ENCODE results near the gene NIT1.

The NIT1 gene

DNA sequence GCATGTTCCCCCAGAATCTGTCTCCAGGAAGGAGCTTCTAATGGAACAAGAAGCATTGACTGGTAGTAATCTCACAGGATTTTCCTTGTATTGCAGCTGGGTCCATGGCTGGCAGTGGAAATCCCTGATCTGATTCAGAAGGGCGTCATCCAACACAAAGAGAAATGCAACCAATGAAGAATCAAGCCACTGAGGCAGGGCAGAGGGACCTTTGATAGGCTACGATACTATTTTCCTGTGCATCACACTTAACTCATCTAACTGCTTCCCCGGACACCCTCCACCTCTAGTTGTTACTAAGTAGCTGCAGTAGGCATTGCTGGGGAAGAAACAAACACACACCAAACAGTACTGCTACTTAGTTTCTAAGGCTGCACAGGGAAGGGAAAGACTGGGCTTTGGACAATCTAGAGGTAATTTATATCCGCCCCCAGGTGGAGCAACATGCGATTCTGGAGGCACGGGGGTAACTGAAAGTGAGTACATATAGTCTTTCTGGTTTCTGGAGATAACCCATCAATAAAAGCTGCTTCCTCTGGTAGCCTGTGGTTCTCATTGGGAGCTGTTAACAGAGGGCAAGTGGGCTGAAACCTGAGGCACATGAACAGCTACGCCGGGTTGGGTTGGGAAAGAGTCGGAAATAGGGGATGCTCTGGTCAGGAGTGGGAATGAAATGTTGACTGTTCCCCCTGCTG lies 40.6 kb downstream of the NIT1 start:
- DNase-seq, result no peak

- peak; percentile 95 for DNase-seq
These were observed 41.4 kb downstream of the NIT1 start, which contains the start of gene USP21 for GRCh38 chr1:161159087-161159912. Gene USP21 (plus strand): TSS chr1:161159500. CDS start chr1:161160641, 1,141 bp downstream.

GRCh38 chr1:161159913-161160243 lies 42.0 kb downstream of the NIT1 start:
- DNase-seq, result no peak

DNA sequence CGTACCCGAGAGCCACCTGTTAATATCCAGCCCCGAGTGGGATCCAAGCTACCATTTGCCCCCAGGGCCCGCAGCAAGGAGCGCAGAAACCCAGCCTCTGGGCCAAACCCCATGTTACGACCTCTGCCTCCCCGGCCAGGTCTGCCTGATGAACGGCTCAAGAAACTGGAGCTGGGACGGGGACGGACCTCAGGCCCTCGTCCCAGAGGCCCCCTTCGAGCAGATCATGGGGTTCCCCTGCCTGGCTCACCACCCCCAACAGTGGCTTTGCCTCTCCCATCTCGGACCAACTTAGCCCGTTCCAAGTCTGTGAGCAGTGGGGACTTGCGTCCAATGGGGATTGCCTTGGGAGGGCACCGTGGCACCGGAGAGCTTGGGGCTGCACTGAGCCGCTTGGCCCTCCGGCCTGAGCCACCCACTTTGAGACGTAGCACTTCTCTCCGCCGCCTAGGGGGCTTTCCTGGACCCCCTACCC lies 42.8 kb downstream of the NIT1 start:
- DNase-seq, result no peak

DNA sequence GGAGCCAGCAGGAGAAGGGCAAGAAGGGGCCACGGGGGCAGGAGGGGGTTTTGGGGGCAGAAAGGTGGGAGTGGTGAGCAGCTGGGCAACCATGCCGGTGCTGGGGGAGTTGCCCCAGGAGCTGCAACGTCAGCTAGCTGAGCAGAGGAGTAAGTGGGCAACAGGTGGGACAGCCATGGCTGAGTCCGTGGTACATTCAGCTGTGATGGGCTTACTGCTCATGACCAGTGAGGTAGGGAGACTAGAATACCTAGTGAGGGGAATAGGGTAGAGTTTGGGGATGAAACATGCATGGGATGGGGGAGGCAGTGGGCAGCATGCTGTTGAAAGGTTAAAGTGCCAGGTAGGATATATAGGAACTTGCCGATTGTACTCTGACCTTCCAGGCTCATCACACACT lies 43.7 kb downstream of the NIT1 start:
- no peak for DNase-seq

- DNase-seq, result no peak
These were observed 44.1 kb downstream of the NIT1 start for GRCh38 chr1:161162052-161162451.

GRCh38 chr1:161162806-161163205 lies 44.9 kb downstream of the NIT1 start:
- no peak for DNase-seq

GRCh38 chr1:161163793-161164192 lies 45.9 kb downstream of the NIT1 start:
- no peak for DNase-seq

- DNase-seq, result no peak
These were observed 47.2 kb downstream of the NIT1 start for GRCh38 chr1:161164901-161165610.

GRCh38 chr1:161165742-161166668 lies 48.1 kb downstream of the NIT1 start, which contains the start of gene PPOX:
Gene PPOX (plus strand): TSS chr1:161166426. CDS start chr1:161166848, 422 bp downstream.
- DNase-seq, result peak; percentile 92 to 94

- peak in 1 of 2 experiments; percentile 44 for DNase-seq
These were observed 49.0 kb downstream of the NIT1 start for GRCh38 chr1:161166669-161167548.

GRCh38 chr1:161168906-161169305 lies 51.0 kb downstream of the NIT1 start:
- no peak for DNase-seq

All from activated T-cell treated with anti-CD3 and anti-CD28 coated beads, Interleukin-2, amount 50 U/mL, for 48 hours (primary cell).